K562 (cell line): ENCODE measurements around the gene IL25. TPM values are rescaled to one million over a fixed set of nuclear protein-coding genes. Genes with fewer than 3 reads are reported as not detected.

Source experiments
- ATAC-seq: fragments of 200-7000 bp; cut with Tn5 transposase; 3 replicates; pipeline ENCODE4 v1.9.1; 2020; ENCODE audit warnings: moderate library complexity
- BruUV-seq: library from RNA; stranded (reverse); fragments of 400-500 nt; replicated peaks from 2 replicates; lab custom pipeline; 2021; lab: Mats Ljungman, UMichigan
- CTCF ChIA-PET: fragments of 300-600 bp; formaldehyde crosslinking; extraction: SDS; loops from one replicate; lab custom pipeline; 2021; ENCODE audit warnings: low intra/inter-chr PET ratio; lab: Yijun Ruan, JAX
- POLR2A ChIA-PET: fragments of 300-600, 350-650 bp; sonication (Branson Sonifier 250); formaldehyde crosslinking; extraction: SDS; loops from one replicate; lab custom pipeline; 2021; ENCODE audit warnings: antibody characterized with exemption, inconsistent platforms; lab: Yijun Ruan, JAX
- DNase-seq, 4 experiments: peaks; one replicate each; pipeline versions ENCODE4 v3.0.0 to v3.0.0-alpha.2; 2011 to 2018; ENCODE audit warnings: low spot score in 3 of 4, mixed read lengths in 3 of 4; ENCODE audit errors: extremely low read depth in 1 of 4
- FAIRE-seq: peaks from 2 replicates; lab custom pipeline; 2011; peaks lifted over from hg19 to GRCh38; lab: Jason Lieb, UNC
- H2AFZ ChIP-seq: 2 replicates; pipeline ENCODE4 v1.6.0; 2011; ENCODE audit warnings: low read depth, low read length, control low read depth, inconsistent platforms
- H3K27ac ChIP-seq: fragments of 200-600 bp; 3 replicates; pipeline ENCODE4 v1.8.0; 2011; ENCODE audit warnings: low read depth, mild to moderate bottlenecking, control low read depth, inconsistent platforms, low read length, moderate library complexity, mixed read lengths; ENCODE audit errors: extremely low read depth
- H3K27me3 ChIP-seq, 2 experiments: fragments of 300-600 bp in 1 of 2; 2 replicates in 1 of 2; 3 replicates in 1 of 2; pipeline versions ENCODE4 v1.6.0 to v1.8.0; 2011; ENCODE audit warnings: inconsistent platforms in 2 of 2, low read length in 2 of 2, mild to moderate bottlenecking in 1 of 2, mixed read lengths in 1 of 2, moderate library complexity in 1 of 2; ENCODE audit not compliant: control insufficient read depth in 2 of 2, insufficient read depth in 2 of 2
- H3K36me3 ChIP-seq: fragments of 300-600 bp; 3 replicates; pipeline ENCODE4 v1.8.0; 2011; ENCODE audit warnings: mild to moderate bottlenecking, low read length, inconsistent platforms; ENCODE audit not compliant: control insufficient read depth, insufficient read depth
- H3K4me1 ChIP-seq, 2 experiments: fragments of 200-600 bp in 1 of 2; replicated peaks in 1 of 2; 2 replicates in 1 of 2; 3 replicates in 1 of 2; pipeline versions ENCODE4 v1.5.1 to v1.8.0; 2011; ENCODE audit warnings: inconsistent platforms in 2 of 2, low read length in 2 of 2, mild to moderate bottlenecking in 1 of 2, mixed read lengths in 1 of 2, moderate library complexity in 1 of 2; ENCODE audit not compliant: control insufficient read depth in 2 of 2, insufficient read depth in 2 of 2
- H3K4me2 ChIP-seq: 2 replicates; pipeline ENCODE4 v1.6.1; 2011; ENCODE audit warnings: low read length, control low read depth, inconsistent platforms, mixed read lengths; ENCODE audit not compliant: insufficient read depth
- H3K4me3 ChIP-seq: fragments of 200-600 bp; sonication (generic), shearing (Covaris generic); 2 replicates; pipeline ENCODE4 v1.5.1; 2016; ENCODE audit warnings: control low read depth, inconsistent platforms
- H3K79me2 ChIP-seq: fragments of 200-600 bp; 3 replicates; pipeline ENCODE4 v1.8.0; 2011; ENCODE audit warnings: low read length, inconsistent platforms; ENCODE audit not compliant: control insufficient read depth, insufficient read depth
- H3K9ac ChIP-seq, 2 experiments: 2 replicates each; pipeline versions ENCODE4 v1.6.0 to v1.6.1; 2011; ENCODE audit warnings: low read depth in 2 of 2, low read length in 2 of 2, control low read depth in 1 of 2, inconsistent platforms in 1 of 2, mild to moderate bottlenecking in 1 of 2, mixed read lengths in 1 of 2; ENCODE audit not compliant: insufficient read depth in 1 of 2
- H3K9me1 ChIP-seq: one replicate; pipeline ENCODE4 v1.6.0; 2011; ENCODE audit warnings: inconsistent platforms, mild to moderate bottlenecking, low read length, moderate library complexity; ENCODE audit not compliant: control insufficient read depth, insufficient read depth
- H3K9me3 ChIP-seq: replicated peaks from 2 replicates; pipeline ENCODE4 v1.5.1; 2011; ENCODE audit warnings: low read depth, low read length, inconsistent platforms; ENCODE audit not compliant: control insufficient read depth, insufficient read depth
- H4K20me1 ChIP-seq: replicated peaks from 2 replicates; pipeline ENCODE4 v1.6.1; 2011; ENCODE audit warnings: low read length, inconsistent platforms, mixed read lengths; ENCODE audit not compliant: control insufficient read depth, insufficient read depth
- BHLHE40 ChIP-seq: IDR thresholded peaks from 2 replicates; pipeline ENCODE4 v1.6.1; 2011; ENCODE audit warnings: low read length, improper control_type of control experiment
- CSDE1 ChIP-seq, 2 experiments: fragments of 450-650 bp; IDR thresholded peaks; 2 replicates each; pipeline ENCODE4 v1.6.1; 2016; ENCODE audit warnings: mild to moderate bottlenecking in 1 of 2
- DPF2 ChIP-seq: fragments of 450-650 bp; IDR thresholded peaks from 2 replicates; pipeline ENCODE4 v1.6.1; 2016
- E2F4 ChIP-seq: sonication (generic); formaldehyde crosslinking; IDR thresholded peaks from 2 replicates; pipeline ENCODE4 v1.8.0; 2022; ENCODE audit warnings: mild to moderate bottlenecking, low read depth, missing genetic modification reagents
- ELF4 ChIP-seq: fragments of 450-650 bp; formaldehyde crosslinking; IDR thresholded peaks from 2 replicates; pipeline ENCODE4 v1.4.0; 2022; ENCODE audit warnings: missing genetic modification characterization
- FOXM1 ChIP-seq, 2 experiments: fragments of 450-650 bp in 1 of 2; sonication (generic) in 1 of 2; formaldehyde crosslinking in 1 of 2; IDR thresholded peaks; 2 replicates each; pipeline versions ENCODE4 v1.6.1 to v1.9.0; 2017 to 2022; ENCODE audit warnings: low read depth in 2 of 2, mild to moderate bottlenecking in 2 of 2, missing genetic modification reagents in 1 of 2, moderate library complexity in 1 of 2
- HNRNPK ChIP-seq: fragments of 200-400 bp; formaldehyde crosslinking; IDR thresholded peaks from one replicate; pipeline ENCODE4 v1.6.1; 2018; ENCODE audit warnings: mild to moderate bottlenecking, low read depth, low read length; ENCODE audit not compliant: poor library complexity, severe bottlenecking
- JUND ChIP-seq, 2 experiments: IDR thresholded peaks; 2 replicates in 1 of 2; 3 replicates in 1 of 2; pipeline ENCODE4 v1.6.1; 2011; ENCODE audit warnings: borderline replicate concordance in 2 of 2, low read depth in 2 of 2, low read length in 2 of 2, improper control_type of control experiment in 1 of 2, missing biosample characterization in 1 of 2, missing genetic modification characterization in 1 of 2, missing genetic modification reagents in 1 of 2
- KDM1A ChIP-seq, 2 experiments: fragments of 450-650 bp; IDR thresholded peaks; 2 replicates each; pipeline ENCODE4 v1.6.1; 2016; ENCODE audit warnings: mild to moderate bottlenecking in 2 of 2
- KLF1 ChIP-seq: fragments of 450-650 bp; IDR thresholded peaks from 2 replicates; pipeline ENCODE4 v1.6.1; 2016; ENCODE audit warnings: missing genetic modification characterization, missing compliant biosample characterization
- KLF16 ChIP-seq: IDR thresholded peaks from 2 replicates; pipeline ENCODE4 v1.6.1; 2016; ENCODE audit warnings: antibody characterized with exemption
- MCM3 ChIP-seq: fragments of 450-650 bp; IDR thresholded peaks from 2 replicates; pipeline ENCODE4 v1.6.1; 2016
- RHOXF2B ChIP-seq: fragments of 250-450 bp; sonication (Bioruptor Pico); conservative IDR thresholded peaks from 2 replicates; pipeline ENCODE4 v1.5.1; 2021
- SAFB2 ChIP-seq: fragments of 200-400 bp; formaldehyde crosslinking; IDR thresholded peaks from 2 replicates; pipeline ENCODE4 v1.6.1; 2018; ENCODE audit warnings: borderline replicate concordance, low read length, low read depth, moderate library complexity; ENCODE audit not compliant: severe bottlenecking
- SUPT5H ChIP-seq: fragments of 450-650 bp; IDR thresholded peaks from 2 replicates; pipeline ENCODE4 v1.6.1; 2016
- USF2 ChIP-seq: sonication (generic); formaldehyde crosslinking; IDR thresholded peaks from 2 replicates; pipeline ENCODE4 v1.5.0; 2020; ENCODE audit warnings: missing genetic modification reagents
- ZNF668 ChIP-seq: fragments of 250-450 bp; sonication (Bioruptor Pico); IDR thresholded peaks from 2 replicates; pipeline ENCODE4 v1.8.0; 2022; ENCODE audit warnings: mild to moderate bottlenecking, inconsistent platforms
- ZNF785 ChIP-seq: fragments of 250-450 bp; sonication (Bioruptor Pico); IDR thresholded peaks from 2 replicates; pipeline ENCODE4 v1.4.0; 2020; ENCODE audit warnings: mild to moderate bottlenecking
- WGBS: fragments of 100-300 bp; shearing (Covaris generic); methylation state at CpG from one replicate; pipeline ENCODE4 v1.1.6; 2016; ENCODE audit warnings: low coverage, mixed read lengths; ENCODE audit not compliant: insufficient coverage; ENCODE audit errors: missing lambda C conversion rate; 5-methylcytosine and 5-hydroxymethylcytosine counted together
- in situ Hi-C: fragments of 300-500 bp; cut with MboI; formaldehyde crosslinking; loops from 4 replicates; pipeline ENCODE4 v1.15.0; 2018; ENCODE audit warnings: inconsistent platforms, mixed read lengths
- intact Hi-C: fragments of 100-400 bp; cut with micrococcal nuclease; formaldehyde crosslinking; loops from 2 replicates; pipeline ENCODE4 v1.14.2; 2022
- polyA plus RNA-seq, 8 experiments: library from polyadenylated mRNA; depleted of rRNA in 4 of 8; stranded (reverse) in 5 of 8; unstranded in 3 of 8; fragments of >200 nt; fragmentation: Nextera tagmentation in 2 of 8; fragmentation: Illumina TruSeq in 1 of 8; extraction: Ambion mirVana in 2 of 8; extraction: Trizol in 1 of 8; gene quantifications; 2 replicates each; pipeline versions ENCODE4 v1.2.1 to v1.2.3, GENCODE V29; 2011 to 2014; ENCODE audit warnings: inconsistent platforms in 1 of 8, missing spikeins in 1 of 8
- total RNA-seq, 7 experiments: library from RNA; depleted of rRNA in 6 of 7; stranded (reverse); fragments of >200 nt in 6 of 7; fragmentation: Illumina TruSeq in 2 of 7; extraction: Trizol in 2 of 7; gene quantifications; 2 replicates each; pipeline versions ENCODE4 v1.2.1 to v1.2.3, GENCODE V29; 2011 to 2021; ENCODE audit warnings: low replicate concordance in 1 of 7
- TF ChIP-seq, protein P1 (sequence below): sonication (generic); formaldehyde crosslinking; IDR thresholded peaks from 2 replicates; pipeline ENCODE4 v1.8.1; 2023; ENCODE audit warnings: mild to moderate bottlenecking, missing genetic modification reagents
- TF ChIP-seq, protein P2 (sequence below): fragments of 250-450 bp; sonication (Bioruptor Pico); IDR thresholded peaks from 2 replicates; pipeline ENCODE4 v1.4.0; 2020; ENCODE audit warnings: mild to moderate bottlenecking, moderate library complexity

IL25 gene
- total and polyA plus RNA-seq, 9 of the 15 experiments (the other 6 are each of a cell fraction or from before 2014, with no cell fraction given) = not detected

DNA sequence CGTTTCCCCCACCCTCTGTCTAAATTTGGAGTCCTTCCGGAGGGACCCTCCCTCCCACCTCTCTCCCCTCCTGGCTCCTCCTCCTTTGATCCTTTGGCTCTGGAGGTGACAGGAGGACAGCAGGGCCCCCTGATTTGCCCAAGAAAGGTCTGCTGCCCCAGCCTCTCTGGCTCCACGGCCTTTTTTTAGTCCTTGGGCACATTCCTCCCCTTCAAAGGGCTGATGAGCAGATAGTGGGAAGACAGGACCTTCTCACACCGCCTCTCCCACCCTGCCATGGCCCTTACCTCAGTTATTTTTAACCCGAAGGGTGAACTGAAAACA is 35.7 kb downstream of the IL25 start:
- BruUV-seq = no TSS peak
- in situ Hi-C loops = no loop called here
- Histone ChIP-seq H3K9me3 (no peaks in the 10 kb centered on the region), H3K27ac (no peak overlapping the region), H4K20me1 (no peaks in the 10 kb centered on the region), H3K27me3 (peaks cover 22 to 90% of the 10 kb centered on the region in 2 experiments; a peak in 4 of 5 replicates), H3K9ac (no peak overlapping the region), H3K79me2 (no peaks in the 10 kb centered on the region), H3K4me2 (no peak overlapping the region), H3K9me1 (no peaks in the 10 kb centered on the region), H3K4me1 (no peaks in the 10 kb centered on the region), H3K36me3 (no peaks in the 10 kb centered on the region), H3K4me3 (no peak overlapping the region), H2AFZ (no peak overlapping the region)
- FAIRE-seq (no peak), DNase-seq (no peak), ATAC-seq (no peak)
- TF ChIP-seq CSDE1 (IDR thresholded peaks at IDR 0.05) = no peak
- no peak for TF ChIP-seq USF2 (CRISPR knock-in tag)
- no peak for TF ChIP-seq ZNF668 (CRISPR knock-in tag)
- TF ChIP-seq BHLHE40 = no peak
- no peak for TF ChIP-seq SUPT5H
- no peak for TF ChIP-seq KLF16
- no peak for TF ChIP-seq ELF4 (CRISPR knock-in tag)
- TF ChIP-seq FOXM1 (IDR thresholded peaks at IDR 0.05; ENCODE audit: low read depth) = no peak
- TF ChIP-seq FOXM1 (CRISPR knock-in tag; IDR thresholded peaks at IDR 0.05; ENCODE audit: low read depth) = no peak
- TF ChIP-seq SAFB2 = no peak
- TF ChIP-seq MCM3 = no peak
- TF ChIP-seq, protein P1, sequence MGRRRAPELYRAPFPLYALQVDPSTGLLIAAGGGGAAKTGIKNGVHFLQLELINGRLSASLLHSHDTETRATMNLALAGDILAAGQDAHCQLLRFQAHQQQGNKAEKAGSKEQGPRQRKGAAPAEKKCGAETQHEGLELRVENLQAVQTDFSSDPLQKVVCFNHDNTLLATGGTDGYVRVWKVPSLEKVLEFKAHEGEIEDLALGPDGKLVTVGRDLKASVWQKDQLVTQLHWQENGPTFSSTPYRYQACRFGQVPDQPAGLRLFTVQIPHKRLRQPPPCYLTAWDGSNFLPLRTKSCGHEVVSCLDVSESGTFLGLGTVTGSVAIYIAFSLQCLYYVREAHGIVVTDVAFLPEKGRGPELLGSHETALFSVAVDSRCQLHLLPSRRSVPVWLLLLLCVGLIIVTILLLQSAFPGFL (CRISPR knock-in tag) = no peak
- TF ChIP-seq KLF1 = no peak
- TF ChIP-seq RHOXF2B (CRISPR knock-in tag) = no peak
- TF ChIP-seq E2F4 = no peak
- TF ChIP-seq KDM1A (IDR thresholded peaks at IDR 0.05) = no peak
- TF ChIP-seq DPF2 = no peak
- no peak for TF ChIP-seq ZNF785
- TF ChIP-seq, protein P2, sequence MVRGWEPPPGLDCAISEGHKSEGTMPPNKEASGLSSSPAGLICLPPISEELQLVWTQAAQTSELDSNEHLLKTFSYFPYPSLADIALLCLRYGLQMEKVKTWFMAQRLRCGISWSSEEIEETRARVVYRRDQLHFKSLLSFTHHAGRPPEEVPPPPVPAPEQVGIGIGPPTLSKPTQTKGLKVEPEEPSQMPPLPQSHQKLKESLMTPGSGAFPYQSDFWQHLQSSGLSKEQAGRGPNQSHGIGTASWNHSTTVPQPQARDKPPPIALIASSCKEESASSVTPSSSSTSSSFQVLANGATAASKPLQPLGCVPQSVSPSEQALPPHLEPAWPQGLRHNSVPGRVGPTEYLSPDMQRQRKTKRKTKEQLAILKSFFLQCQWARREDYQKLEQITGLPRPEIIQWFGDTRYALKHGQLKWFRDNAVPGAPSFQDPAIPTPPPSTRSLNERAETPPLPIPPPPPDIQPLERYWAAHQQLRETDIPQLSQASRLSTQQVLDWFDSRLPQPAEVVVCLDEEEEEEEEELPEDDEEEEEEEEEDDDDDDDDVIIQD (CRISPR knock-in tag) = no peak
- TF ChIP-seq JUND (IDR thresholded peaks at IDR 0.05; ENCODE audit: borderline replicate concordance, low read depth, low read length) = no peak
- no peak for TF ChIP-seq JUND (tag; IDR thresholded peaks at IDR 0.05; ENCODE audit: borderline replicate concordance, low read depth, low read length)
- no peak for TF ChIP-seq HNRNPK
- ChIA-PET CTCF (no interaction called here), POLR2A (no interaction called here)
- WGBS = 0% methylated on average over 4 of the region's 5 CpGs
- intact Hi-C loops = no loop called here
